ENCODE data around the gene DGKG. TPM values are rescaled to one million over a fixed set of nuclear protein-coding genes. Genes with fewer than 3 reads are reported as not detected.
A peak's percentile ranks its signal among the peaks of the same experiment; 100 is the strongest.

DGKG gene
- total RNA-seq = 1 to 10 TPM; 1.3 to 5.7 (median 2.3) TPM

- peaks cover 0 to 27% (median 12%) of the 10 kb centered on the region in 4 donors for H3K4me1 ChIP-seq
- peaks cover 0 to 45% of the 10 kb centered on the region in 2 donors for H3K27me3 ChIP-seq
- peak in 1 of 2 donors; percentile 19 for DNase-seq (ENCODE audit: low spot score in 2 of 2)
Observed at GRCh38 chr3:186361762-186362536, at the start of gene DGKG. DGKG (minus strand) TSS chr3:186362234; CDS start chr3:186320459, 41,775 bp downstream.

GRCh38 chr3:186411089-186411488 is 49.1 kb upstream of the DGKG start:
- H3K27me3 ChIP-seq = no peaks in the 10 kb centered on the region
- H3K27ac ChIP-seq = no peak overlapping the region
- peaks cover 0 to 22% (median 11%) of the 10 kb centered on the region in 4 donors for H3K4me1 ChIP-seq
- no peaks in the 10 kb centered on the region for H3K36me3 ChIP-seq
- TF ChIP-seq POLR2A (IDR thresholded peaks at IDR 0.05) (no peak), EP300 (IDR thresholded peaks at IDR 0.05) (no peak)
- TF ChIP-seq, protein P1, sequence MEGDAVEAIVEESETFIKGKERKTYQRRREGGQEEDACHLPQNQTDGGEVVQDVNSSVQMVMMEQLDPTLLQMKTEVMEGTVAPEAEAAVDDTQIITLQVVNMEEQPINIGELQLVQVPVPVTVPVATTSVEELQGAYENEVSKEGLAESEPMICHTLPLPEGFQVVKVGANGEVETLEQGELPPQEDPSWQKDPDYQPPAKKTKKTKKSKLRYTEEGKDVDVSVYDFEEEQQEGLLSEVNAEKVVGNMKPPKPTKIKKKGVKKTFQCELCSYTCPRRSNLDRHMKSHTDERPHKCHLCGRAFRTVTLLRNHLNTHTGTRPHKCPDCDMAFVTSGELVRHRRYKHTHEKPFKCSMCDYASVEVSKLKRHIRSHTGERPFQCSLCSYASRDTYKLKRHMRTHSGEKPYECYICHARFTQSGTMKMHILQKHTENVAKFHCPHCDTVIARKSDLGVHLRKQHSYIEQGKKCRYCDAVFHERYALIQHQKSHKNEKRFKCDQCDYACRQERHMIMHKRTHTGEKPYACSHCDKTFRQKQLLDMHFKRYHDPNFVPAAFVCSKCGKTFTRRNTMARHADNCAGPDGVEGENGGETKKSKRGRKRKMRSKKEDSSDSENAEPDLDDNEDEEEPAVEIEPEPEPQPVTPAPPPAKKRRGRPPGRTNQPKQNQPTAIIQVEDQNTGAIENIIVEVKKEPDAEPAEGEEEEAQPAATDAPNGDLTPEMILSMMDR (IDR thresholded peaks at IDR 0.05) = no peak
- WGBS, 2 donors = 95% methylated on average over 2 of the region's 2 CpGs
- DNase-seq (ENCODE audit: low spot score in 2 of 2) = no peak
- no peak overlapping the region for H3K4me3 ChIP-seq
- H3K9me3 ChIP-seq = no peaks in the 10 kb centered on the region

More at GRCh38 chr3:186361762-186362536, at the start of gene DGKG:
- Histone ChIP-seq H3K9me3 (no peaks in the 10 kb centered on the region), H3K4me3 (peak within 1 kb of the TSS; percentile 30 to 59 (median 40)), H3K36me3 (no peaks in the 10 kb centered on the region), H3K27ac (peak within 1 kb of the TSS in 2 of 4 donors; percentile 71)
- TF ChIP-seq POLR2A (IDR thresholded peaks at IDR 0.05) (peak in 1 of 2 donors; percentile 36), EP300 (IDR thresholded peaks at IDR 0.05) (peak in 1 of 2 donors; percentile 23)
- TF ChIP-seq, protein P1 (IDR thresholded peaks at IDR 0.05) = no peak
- WGBS, 2 donors = 1 to 2% methylated on average over 32 to 34 of the region's 62 CpGs

GRCh38 chr3:186406669-186407635 is 44.9 kb upstream of the DGKG start:
- H3K36me3 ChIP-seq = no peaks in the 10 kb centered on the region
- peak overlapping the region in 2 of 4 donors; percentile 51 to 62 for H3K27ac ChIP-seq
- H3K4me1 ChIP-seq = no peaks in the 10 kb centered on the region
- 63% methylated on average over 14 of the region's 14 CpGs for WGBS, 2 donors
- no peaks in the 10 kb centered on the region for H3K27me3 ChIP-seq
- TF ChIP-seq EP300 (IDR thresholded peaks at IDR 0.05) = peak in 1 of 2 donors; percentile 31
- TF ChIP-seq, protein P1 (IDR thresholded peaks at IDR 0.05) = no peak
- no peak overlapping the region for H3K4me3 ChIP-seq
- H3K9me3 ChIP-seq = no peaks in the 10 kb centered on the region
- no peak for DNase-seq (ENCODE audit: low spot score in 2 of 2)

- no peak for TF ChIP-seq POLR2A (IDR thresholded peaks at IDR 0.05)
- TF ChIP-seq, protein P1 (IDR thresholded peaks at IDR 0.05) = no peak
- no peak for TF ChIP-seq EP300 (IDR thresholded peaks at IDR 0.05)
- H3K9me3 ChIP-seq = peaks cover 0 to 4% (median 0%) of the 10 kb centered on the region in 4 donors
- no peaks in the 10 kb centered on the region for H3K27me3 ChIP-seq
- no peak overlapping the region for H3K4me3 ChIP-seq
- no peaks in the 10 kb centered on the region for H3K36me3 ChIP-seq
- H3K4me1 ChIP-seq = no peaks in the 10 kb centered on the region
- no peak overlapping the region for H3K27ac ChIP-seq
- 68 to 74% methylated on average over 6 of the region's 6 CpGs for WGBS, 2 donors
- DNase-seq (ENCODE audit: low spot score in 2 of 2) = no peak
Observed at GRCh38 chr3:186401556-186401955, 39.5 kb upstream of the DGKG start.

Data from tibial nerve (tissue), 4 donors.